K562 (cell line): ENCODE results near the gene TOPORS. TPM values are rescaled to one million over a fixed set of nuclear protein-coding genes. Genes with fewer than 3 reads are reported as not detected.

Experiments used
- CHD1 ChIP-seq: fragments of 200-600 bp; sonication (generic); IDR thresholded peaks from one replicate; pipeline ENCODE4 v1.6.1; 2012; ENCODE audit warnings: mild to moderate bottlenecking, moderate library complexity, low read length, inconsistent platforms
- E2F6 ChIP-seq, 2 experiments: IDR thresholded peaks; 2 replicates each; pipeline ENCODE4 v1.6.1; 2011; ENCODE audit warnings: borderline replicate concordance in 1 of 2, control low read depth in 1 of 2, low read depth in 1 of 2, low read length in 1 of 2, mild to moderate bottlenecking in 1 of 2, mixed read lengths in 1 of 2, moderate library complexity in 1 of 2; ENCODE audit not compliant: insufficient read depth in 1 of 2, insufficient read length in 1 of 2, poor library complexity in 1 of 2, severe bottlenecking in 1 of 2; ENCODE audit errors: extremely low read depth in 1 of 2
- EP300 ChIP-seq: IDR thresholded peaks from 2 replicates; pipeline ENCODE4 v1.6.1; 2012; ENCODE audit warnings: low read length, improper control_type of control experiment
- HDAC1 ChIP-seq, 2 experiments: fragments of 450-650 bp; IDR thresholded peaks; 2 replicates each; pipeline ENCODE4 v1.6.1; 2016 to 2017; ENCODE audit warnings: inconsistent platforms in 1 of 2, mild to moderate bottlenecking in 1 of 2, moderate library complexity in 1 of 2
- IRF2 ChIP-seq: sonication (generic); formaldehyde crosslinking; IDR thresholded peaks from 2 replicates; pipeline ENCODE4 v1.8.1; 2022; ENCODE audit warnings: mild to moderate bottlenecking, missing genetic modification reagents
- NKRF ChIP-seq: fragments of 450-650 bp; IDR thresholded peaks from 2 replicates; pipeline ENCODE4 v1.6.1; 2016; ENCODE audit warnings: borderline replicate concordance
- U2AF2 ChIP-seq: fragments of 200-400 bp; formaldehyde crosslinking; optimal IDR thresholded peaks from 2 replicates; pipeline ENCODE3; 2017; ENCODE audit warnings: low read depth, mild to moderate bottlenecking, low read length
- ZZZ3 ChIP-seq: fragments of 450-650 bp; IDR thresholded peaks from 2 replicates; pipeline ENCODE4 v1.6.1; 2016; ENCODE audit warnings: antibody characterized with exemption, mild to moderate bottlenecking, moderate library complexity
- polyA plus RNA-seq, 8 experiments: library from polyadenylated mRNA; depleted of rRNA in 4 of 8; stranded (reverse) in 5 of 8; unstranded in 3 of 8; fragments of >200 nt; fragmentation: Nextera tagmentation in 2 of 8; fragmentation: Illumina TruSeq in 1 of 8; extraction: Ambion mirVana in 2 of 8; extraction: Trizol in 1 of 8; gene quantifications; 2 replicates each; pipeline versions ENCODE4 v1.2.1 to v1.2.3, GENCODE V29; 2011 to 2014; ENCODE audit warnings: inconsistent platforms in 1 of 8, missing spikeins in 1 of 8
- total RNA-seq, 7 experiments: library from RNA; depleted of rRNA in 6 of 7; stranded (reverse); fragments of >200 nt in 6 of 7; fragmentation: Illumina TruSeq in 2 of 7; extraction: Trizol in 2 of 7; gene quantifications; 2 replicates each; pipeline versions ENCODE4 v1.2.1 to v1.2.3, GENCODE V29; 2011 to 2021; ENCODE audit warnings: low replicate concordance in 1 of 7
- TF ChIP-seq, protein P1 (sequence below), 2 experiments: fragments of 450-650 bp; formaldehyde crosslinking in 1 of 2; IDR thresholded peaks; 2 replicates each; pipeline versions ENCODE4 v1.4.0 to v1.6.1; 2014 to 2020; ENCODE audit warnings: mild to moderate bottlenecking in 2 of 2, borderline replicate concordance in 1 of 2, low read depth in 1 of 2
- TF ChIP-seq, protein P2 (sequence below): fragments of 250-450 bp; sonication (Bioruptor Pico); IDR thresholded peaks from 2 replicates; pipeline ENCODE4 v1.5.0; 2022; ENCODE audit warnings: mild to moderate bottlenecking

TOPORS gene
- total and polyA plus RNA-seq, 9 of the 15 experiments (the other 6 are each of a cell fraction or from before 2014, with no cell fraction given), result 4.3 to 19.6 (median 9.9) TPM

DNA sequence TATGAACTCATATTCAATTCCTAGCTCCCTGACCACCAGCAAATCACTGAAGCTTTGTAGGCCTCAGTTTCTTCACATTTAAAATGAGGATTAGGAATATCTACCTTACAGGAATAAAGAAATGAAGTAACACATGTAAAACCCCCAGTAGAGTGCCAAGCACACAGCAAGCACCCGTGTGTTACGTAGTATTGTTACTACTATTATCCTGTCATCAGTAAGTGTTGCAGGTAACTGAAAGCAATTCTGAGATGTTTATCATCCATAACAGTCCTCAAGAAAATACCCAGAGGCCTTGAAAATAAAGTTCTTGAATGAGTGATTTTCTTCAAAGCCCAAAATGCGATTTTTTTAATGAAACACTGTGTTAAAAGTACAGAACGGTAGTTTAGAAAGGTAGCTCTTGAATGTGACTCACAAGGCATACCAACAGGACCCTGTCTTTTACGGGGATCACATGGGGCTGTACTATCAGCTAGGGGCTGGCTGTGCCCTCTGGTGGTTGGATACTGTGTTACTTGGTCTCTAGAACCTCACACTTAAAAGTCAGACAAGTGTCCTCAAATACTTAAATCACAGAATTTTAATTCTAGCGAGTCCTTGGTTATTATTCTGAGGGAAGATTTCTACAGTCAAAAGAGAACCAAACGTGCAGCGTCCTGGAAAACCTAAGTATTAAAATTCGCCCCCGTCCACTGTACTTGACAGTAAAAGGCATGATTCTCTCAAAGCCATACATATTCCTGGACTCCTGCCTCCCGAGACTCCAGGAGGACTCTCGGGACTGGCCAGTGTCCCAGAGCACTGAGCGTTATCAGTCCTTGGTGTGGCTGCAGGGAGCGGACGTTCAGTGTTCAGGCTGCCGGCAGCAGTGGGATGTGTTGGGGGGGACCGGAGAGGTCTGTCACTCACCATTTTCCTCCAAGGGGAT is 19.8 kb upstream of the TOPORS start (continued):
- TF ChIP-seq, protein P1, sequence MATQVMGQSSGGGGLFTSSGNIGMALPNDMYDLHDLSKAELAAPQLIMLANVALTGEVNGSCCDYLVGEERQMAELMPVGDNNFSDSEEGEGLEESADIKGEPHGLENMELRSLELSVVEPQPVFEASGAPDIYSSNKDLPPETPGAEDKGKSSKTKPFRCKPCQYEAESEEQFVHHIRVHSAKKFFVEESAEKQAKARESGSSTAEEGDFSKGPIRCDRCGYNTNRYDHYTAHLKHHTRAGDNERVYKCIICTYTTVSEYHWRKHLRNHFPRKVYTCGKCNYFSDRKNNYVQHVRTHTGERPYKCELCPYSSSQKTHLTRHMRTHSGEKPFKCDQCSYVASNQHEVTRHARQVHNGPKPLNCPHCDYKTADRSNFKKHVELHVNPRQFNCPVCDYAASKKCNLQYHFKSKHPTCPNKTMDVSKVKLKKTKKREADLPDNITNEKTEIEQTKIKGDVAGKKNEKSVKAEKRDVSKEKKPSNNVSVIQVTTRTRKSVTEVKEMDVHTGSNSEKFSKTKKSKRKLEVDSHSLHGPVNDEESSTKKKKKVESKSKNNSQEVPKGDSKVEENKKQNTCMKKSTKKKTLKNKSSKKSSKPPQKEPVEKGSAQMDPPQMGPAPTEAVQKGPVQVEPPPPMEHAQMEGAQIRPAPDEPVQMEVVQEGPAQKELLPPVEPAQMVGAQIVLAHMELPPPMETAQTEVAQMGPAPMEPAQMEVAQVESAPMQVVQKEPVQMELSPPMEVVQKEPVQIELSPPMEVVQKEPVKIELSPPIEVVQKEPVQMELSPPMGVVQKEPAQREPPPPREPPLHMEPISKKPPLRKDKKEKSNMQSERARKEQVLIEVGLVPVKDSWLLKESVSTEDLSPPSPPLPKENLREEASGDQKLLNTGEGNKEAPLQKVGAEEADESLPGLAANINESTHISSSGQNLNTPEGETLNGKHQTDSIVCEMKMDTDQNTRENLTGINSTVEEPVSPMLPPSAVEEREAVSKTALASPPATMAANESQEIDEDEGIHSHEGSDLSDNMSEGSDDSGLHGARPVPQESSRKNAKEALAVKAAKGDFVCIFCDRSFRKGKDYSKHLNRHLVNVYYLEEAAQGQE (IDR thresholded peaks at IDR 0.05; ENCODE audit: borderline replicate concordance), result peak; percentile 69
- TF ChIP-seq, protein P1 (CRISPR knock-in tag; IDR thresholded peaks at IDR 0.05; ENCODE audit: low read depth), result no peak; the same call in 1 of the 2 replicates
- TF ChIP-seq, protein P2, sequence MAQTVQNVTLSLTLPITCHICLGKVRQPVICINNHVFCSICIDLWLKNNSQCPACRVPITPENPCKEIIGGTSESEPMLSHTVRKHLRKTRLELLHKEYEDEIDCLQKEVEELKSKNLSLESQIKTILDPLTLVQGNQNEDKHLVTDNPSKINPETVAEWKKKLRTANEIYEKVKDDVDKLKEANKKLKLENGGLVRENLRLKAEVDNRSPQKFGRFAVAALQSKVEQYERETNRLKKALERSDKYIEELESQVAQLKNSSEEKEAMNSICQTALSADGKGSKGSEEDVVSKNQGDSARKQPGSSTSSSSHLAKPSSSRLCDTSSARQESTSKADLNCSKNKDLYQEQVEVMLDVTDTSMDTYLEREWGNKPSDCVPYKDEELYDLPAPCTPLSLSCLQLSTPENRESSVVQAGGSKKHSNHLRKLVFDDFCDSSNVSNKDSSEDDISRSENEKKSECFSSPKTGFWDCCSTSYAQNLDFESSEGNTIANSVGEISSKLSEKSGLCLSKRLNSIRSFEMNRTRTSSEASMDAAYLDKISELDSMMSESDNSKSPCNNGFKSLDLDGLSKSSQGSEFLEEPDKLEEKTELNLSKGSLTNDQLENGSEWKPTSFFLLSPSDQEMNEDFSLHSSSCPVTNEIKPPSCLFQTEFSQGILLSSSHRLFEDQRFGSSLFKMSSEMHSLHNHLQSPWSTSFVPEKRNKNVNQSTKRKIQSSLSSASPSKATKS (CRISPR knock-in tag), result no peak
- TF ChIP-seq U2AF2, result no peak
- no peak for TF ChIP-seq NKRF
- TF ChIP-seq E2F6 (IDR thresholded peaks at IDR 0.05; ENCODE audit: borderline replicate concordance in 1 of 2, extremely low read depth in 1 of 2, insufficient read depth in 1 of 2, insufficient read length in 1 of 2, low read depth in 1 of 2, low read length in 1 of 2, poor library complexity in 1 of 2, severe bottlenecking in 1 of 2), result no peak
- no peak for TF ChIP-seq EP300
- TF ChIP-seq IRF2, result no peak
- TF ChIP-seq ZZZ3, result no peak
- TF ChIP-seq HDAC1 (IDR thresholded peaks at IDR 0.05), result no peak
- TF ChIP-seq CHD1, result peak; percentile 62
